NCI-H2196 (cell line): Measurements from ENCODE around the gene CDK2.
"Not testable (repeated sequence)": the region's sequence is repeated elsewhere in the genome, so short reads cannot be mapped to it uniquely, and the experiment has no call there.

Experiments
- DNase-seq: peaks from one replicate; lab custom pipeline; 2025; ENCODE audit not compliant: unreplicated experiment; lab: John Stamatoyannopoulos, UW

Gene CDK2

DNA sequence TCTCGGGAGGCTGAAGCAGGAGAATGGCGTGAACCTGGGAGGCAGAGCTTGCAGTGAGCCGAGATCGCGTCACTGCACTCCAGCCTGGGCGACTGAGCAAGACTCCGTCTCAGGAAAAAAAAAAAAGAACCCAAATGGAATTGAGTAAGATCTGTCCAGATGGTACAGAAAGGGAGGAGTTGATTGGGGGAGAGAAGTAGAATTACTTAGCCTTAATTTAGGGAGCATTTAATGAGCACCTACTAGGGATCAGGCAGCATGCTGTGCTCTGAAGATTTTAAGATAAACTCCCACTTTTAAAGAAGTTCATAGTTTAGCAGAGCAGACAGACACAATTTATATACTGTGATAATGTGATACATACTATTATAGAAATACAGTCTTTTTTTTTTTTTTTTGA is 11.8 kb downstream of the CDK2 start:
- DNase-seq, result no peak

DNA sequence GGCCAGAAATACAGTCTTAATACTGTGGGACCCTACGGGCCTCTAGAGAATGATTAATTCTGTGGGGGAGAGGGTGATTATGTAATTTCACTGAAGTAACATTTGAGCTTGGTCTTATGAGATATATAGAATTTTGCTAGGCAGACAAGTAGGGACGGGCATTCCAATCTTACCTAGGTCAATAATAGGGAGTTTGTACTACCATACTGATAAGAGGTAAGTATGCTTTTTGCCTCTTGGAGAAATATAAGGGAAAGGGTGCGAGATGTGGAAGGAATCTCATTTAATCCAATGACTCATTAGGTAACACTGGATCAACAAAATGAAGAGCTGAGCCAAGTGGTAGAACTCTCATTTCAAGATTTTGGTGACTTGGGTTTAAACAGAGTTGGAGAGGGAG is 12.4 kb downstream of the CDK2 start:
- no peak for DNase-seq

DNA sequence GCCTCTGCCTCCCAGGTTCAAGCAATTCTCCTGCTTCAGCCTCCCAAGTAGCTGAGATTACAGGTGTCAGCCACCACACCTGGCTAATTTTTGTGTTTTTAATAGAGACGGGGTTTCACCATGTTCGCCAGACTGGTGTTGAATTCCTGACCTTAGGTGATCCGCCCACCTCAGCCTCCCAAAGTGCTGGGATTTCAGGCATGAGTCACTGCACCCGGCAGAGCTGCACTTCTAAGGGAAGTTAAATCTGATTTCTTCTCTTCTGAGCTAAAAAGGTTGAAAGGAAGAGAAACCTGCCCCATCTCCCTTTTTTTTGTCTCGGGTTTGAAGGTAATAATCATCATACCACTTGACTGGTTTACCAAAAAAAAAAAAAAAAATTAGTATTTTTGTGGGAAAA is 15.3 kb downstream of the CDK2 start:
- not testable (repeated sequence) for DNase-seq

DNA sequence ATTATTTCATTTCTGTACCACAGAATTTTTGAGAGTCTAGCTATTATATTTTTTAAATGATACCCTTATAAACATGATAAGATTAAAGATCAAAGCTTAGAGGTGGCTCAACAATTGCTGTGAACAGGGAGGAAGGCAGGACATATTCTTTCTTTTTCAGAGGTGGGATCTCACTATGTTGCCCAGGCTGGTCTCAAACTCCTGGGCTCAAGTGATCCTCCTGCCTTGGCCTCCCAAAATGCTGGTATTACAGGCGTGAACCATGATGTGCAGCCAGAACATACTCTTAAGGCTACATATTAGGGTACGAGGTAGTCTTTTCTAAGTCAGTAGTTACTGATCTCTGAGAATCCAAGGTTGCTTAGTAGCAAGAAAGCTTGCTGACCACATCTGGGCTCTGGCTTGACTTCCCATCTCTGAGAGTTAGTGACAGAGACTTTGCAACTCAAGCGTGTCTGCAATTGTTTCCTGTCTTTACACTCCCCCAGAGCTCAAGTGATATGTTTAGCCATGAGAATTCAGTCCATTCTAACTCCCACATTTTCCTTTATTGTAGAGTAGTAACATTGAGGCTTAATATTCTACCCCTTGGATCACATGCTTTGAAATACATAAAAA is 15.8 kb downstream of the CDK2 start:
- DNase-seq, result no peak

DNA sequence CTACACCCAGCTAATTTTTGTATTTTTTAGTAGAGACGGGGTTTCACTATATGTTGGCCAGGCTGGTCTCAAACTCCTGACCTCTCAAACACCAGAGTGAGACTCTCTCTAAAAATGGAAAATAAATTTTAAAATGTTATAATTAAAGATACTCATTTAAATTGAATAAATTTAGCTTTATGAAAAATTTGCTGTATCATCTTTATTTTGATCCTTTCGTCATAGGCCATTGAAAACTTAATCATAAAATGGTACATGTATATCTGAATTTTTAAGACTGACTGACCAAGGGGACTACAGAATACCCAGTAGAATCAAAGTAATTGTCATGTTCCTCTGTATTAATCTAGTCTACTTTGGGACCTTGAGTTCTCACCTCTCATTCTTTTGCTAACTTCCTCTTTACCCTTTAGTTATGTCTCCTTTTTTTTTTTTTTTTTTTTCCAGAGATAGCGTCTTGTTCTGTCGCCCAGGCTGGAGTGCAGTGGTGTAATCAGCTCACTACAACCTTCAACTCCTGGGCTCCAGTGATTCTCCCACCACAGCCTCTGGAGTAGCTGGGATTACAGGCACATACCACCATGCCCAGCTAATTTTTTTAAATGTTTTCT is 16.7 kb downstream of the CDK2 start:
- DNase-seq, result no peak

DNA sequence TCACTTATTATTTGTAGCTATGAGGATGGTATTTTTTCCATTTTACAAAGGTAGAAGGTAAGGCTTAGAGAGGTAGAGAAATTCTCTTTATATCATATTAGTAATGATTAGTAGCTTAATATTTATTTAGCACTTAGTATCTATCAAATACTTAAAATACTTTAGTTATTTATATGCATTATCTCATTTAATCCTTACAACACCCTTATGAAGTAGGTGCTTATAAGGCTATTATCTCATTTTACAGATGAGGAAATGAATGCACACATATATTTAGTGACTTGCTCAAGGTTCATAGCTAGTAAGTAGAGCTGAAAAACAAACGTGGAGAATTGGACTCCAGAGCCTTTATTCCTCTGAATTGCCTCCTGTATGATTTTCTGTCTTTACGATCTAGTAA is 18.2 kb downstream of the CDK2 start:
- DNase-seq, result no peak

DNA sequence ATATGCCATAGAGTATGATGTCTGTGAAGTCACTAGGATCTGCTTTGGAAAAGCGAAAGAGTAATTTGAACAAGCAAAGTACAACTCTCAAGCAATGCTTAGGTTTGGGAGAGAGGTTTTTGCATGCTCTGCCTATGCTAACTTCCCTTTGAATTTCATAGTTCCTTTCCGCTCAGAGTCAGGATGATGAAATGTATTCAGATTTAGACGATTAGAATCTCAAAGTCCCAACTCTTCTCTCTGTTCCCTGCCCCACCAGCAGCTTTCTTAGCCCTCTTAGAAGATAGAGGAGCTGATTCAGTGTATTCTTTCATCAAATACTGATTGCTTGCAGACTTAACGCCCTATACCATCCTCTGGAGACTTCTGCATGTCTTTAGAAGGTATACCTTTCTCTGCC is 18.7 kb downstream of the CDK2 start:
- DNase-seq, result no peak

DNA sequence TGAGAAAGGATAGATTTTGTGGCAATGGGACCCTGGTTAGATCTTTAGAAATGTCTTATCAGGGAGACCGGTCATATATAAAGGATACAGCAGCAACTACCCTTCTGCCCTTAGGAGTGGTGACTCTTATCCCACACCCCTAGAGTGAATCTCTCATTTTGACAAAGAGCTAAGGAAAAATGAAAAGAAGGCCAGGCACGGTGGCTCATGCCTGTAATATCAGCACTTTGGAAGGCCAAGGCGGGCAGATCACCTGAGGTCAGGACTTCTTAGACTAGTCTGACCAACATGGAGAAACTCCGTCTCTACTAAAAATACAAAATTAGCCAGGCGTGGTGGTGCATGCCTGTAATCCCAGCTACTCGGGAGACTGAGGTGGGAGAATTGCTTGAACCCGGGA is 19.3 kb downstream of the CDK2 start:
- DNase-seq, result not testable (repeated sequence)

DNA sequence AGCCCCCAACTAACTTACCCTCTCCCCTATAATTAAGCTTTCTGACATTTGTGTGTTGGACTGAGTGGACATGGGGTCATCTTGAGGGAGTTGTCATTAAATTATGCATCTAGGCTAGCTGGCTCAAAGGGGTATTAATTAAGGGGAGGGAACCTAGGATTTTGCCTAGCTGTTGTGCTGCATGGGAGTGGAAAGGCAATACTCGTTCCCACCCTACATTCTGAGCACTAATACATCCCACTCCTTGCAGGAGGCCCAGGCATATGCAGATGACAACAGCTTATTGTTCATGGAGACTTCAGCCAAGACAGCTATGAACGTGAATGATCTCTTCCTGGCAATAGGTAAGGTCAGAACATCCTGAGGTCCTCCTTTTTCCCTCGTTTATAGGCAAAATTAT is 24.5 kb downstream of the CDK2 start:
- no peak for DNase-seq

DNA sequence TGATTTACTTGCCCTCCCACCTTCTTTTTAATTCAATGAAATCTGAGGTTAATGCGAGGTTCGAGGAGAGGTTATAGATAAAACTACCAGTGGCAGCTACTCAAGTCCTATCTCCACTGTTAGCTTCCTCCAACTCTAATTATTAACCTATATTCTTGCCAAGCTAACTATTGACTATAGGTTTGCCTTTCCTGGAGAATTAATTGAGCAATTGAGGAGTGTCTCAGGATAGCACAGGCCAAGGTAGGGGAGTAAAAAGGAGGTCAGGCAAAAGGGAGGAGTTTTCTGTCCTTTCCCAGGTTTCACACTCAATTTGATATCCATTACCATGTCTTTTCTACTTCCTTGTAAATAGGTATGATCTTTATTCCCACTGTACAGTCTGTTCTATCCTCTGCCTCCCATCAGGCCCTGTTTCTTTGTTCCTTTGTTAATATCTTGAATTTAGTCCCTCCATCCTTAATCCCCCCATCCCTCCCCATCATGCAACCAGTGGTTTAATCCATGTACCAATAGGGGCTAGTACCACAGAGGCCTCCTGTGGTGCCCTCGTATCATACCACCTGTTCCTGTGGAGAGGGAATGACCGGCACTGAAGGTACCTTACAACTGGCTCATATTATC is 26.7 kb downstream of the CDK2 start:
- no peak for DNase-seq

DNA sequence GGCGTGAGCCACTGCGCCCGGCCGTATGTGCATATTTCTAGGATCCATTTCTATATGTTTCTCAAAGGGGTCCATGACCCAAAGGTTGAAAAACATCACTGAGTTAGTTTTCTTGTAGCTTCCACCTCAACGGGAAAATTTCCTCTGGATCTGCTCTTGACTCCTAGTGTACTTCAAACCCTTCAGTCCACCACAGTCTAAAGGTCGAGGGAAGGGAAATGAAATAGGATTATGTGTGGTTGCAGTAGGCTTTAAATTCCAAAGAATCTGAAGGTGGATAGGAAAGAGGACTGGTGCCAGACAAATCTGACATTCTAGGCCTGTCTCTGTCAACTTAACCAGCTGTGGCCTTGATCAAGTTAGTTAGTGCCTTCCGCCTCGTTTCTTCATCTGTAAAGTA is 28.7 kb downstream of the CDK2 start:
- no peak for DNase-seq

DNA sequence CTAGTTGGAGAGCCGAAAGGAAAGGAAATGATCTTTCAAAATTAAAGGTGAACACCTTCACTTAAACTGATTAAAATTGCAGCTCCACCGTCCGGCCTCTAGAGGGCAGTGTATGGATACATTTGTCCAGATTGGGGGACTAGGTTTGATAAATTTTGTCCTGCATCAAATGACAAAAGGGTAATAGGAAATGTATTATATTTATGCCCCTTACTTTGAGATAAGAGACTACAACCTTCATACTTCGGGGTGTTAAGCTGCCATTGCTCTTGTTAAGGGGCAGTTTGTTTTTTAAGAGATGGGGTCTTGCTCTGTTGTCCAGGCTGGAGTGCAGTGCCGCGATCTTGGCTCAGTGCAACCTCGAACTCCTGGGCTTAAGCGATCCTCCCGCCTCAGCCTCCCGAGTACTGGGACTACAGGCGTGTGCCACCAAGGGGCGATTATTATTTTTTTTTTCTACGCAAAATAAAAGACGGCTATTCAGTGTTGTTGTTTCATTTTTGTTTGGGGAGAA is 29.6 kb downstream of the CDK2 start:
- DNase-seq, result peak; percentile 73

DNA sequence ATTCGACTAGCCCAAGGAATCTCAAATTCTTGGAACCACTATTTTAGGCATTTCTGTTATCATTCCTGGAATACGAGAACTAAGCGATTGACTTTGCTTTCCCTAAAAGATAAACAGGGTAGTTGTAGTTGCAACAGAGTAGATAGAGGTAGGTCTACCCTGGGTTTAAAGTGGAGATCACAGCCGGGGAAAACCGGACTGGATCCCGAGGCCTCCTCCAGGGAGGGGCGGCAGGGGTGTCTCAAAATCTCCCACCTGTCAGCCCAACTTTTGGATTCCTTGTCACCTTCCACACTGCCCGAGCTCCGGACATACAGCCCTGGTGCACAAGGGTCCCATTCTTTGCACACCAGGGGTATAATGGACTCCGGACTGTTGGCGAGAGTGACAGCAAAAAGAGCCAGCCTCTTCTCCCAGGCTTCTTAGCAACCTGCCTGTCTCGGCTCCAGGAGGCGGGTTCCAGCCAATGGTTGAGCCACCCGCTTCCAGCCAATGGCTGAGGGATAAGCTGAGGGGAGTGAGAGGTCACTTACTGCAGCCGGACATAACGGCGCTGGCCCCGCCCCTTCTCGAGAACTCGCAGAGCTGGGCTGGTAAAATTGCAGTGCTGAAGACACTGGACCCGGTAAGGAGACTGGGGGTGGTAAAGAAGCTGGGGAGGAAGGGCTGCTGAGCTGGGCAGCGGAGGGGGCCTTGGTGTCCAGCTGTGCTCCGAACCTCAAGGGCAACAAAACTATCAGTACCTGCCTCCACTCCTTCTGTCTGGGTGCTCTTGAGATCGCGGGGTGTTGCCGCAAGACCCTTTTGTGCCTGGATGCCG is 30.3 kb downstream of the CDK2 start, which contains the start of gene SUOX:
SUOX (plus strand) TSS at position 562 of the 820 bp plus-strand sequence. CDS start 4,946 bp downstream, outside the sequence.
- peak; percentile 93 for DNase-seq

DNA sequence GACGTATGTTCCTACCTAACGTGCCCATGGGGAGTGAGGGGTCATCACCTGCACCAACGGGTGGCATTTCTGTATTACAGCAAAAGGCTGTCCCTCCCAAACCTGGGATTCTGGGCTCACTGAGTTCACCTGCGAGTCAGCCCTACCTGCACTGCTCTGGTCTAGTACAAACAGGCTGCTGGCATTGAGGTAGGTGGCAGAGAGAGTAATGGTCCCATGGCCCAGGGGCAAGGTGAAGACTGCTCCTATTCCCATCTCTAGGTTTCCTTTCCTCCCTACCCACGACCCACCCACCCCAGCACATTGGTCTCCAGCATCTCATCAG is 30.9 kb downstream of the CDK2 start:
- DNase-seq, result no peak

DNA sequence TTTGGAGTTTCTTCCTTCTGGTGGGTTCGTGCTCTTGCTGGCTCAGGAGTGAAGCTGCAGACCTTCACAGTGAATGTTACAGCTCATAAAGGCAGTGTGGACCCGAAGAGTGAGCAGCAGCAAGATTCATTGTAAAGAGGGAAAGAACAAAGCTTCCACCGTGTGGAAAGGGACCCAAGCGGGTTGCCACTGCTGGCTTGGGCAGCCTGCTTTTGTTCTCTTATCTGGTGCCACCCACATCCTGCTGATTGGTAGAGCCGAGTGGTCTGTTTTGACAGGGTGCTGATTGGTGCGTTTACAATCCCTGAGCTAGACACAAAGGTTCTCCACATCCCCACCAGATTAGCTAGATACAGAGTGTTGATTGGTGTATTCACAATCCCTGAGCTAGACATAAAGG is 32.9 kb downstream of the CDK2 start:
- not testable (repeated sequence) for DNase-seq

DNA sequence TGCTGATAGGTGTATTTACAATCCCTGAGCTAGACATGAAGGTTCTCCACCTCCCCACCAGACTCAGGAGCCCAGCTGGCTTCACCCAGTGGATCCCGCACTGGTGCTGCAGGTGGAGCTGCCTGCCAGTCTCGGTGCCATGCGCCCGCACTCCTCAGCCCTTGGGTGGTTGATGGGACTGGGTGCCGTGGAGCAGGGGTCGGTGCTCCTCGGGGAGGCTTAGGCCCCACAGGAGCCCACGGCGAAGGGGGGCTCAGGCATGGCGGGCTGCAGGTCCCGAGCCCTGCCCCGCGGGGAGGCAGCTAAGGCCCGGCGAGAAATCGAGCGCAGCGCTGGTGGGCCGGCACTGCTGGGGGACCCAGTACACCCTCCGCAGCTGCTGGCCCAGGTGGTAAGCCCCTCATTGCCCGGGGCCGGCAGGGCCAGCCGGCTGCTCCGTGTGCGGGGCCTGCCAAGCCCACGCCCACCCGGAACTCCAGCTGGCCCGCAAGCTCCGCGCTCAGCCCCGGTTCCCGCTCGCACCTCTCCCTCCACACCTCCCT is 33.4 kb downstream of the CDK2 start:
- DNase-seq, result not testable (repeated sequence)

DNA sequence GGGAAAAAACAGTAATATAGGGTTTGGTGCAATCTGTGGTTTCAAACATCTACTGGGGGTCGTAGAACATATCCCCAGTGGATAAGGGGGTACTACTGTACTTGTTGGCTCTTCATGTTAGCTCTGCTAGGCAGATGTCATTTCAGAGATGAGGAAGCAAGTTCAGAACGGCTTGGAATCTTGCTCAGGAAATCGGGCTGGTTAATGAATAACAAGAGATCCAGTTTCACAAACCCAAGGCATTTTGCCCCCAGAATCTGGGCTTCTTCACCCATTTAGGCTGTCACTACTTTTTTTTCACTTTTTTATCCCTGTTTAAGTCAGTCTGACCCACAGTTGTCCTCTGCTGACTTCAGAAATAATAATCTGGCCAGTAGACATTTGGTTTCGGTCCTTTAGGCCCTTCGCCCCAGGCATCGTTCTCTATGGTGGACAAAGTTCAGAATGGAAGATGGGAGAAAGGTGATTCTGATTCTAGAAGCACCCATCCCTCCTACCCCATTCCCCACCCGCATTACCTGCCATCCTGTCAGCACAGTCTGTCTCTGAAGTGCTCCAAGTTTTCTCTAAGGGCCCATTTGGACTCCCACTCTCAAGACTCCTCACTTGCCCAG is 35.0 kb downstream of the CDK2 start:
- DNase-seq, result no peak

DNA sequence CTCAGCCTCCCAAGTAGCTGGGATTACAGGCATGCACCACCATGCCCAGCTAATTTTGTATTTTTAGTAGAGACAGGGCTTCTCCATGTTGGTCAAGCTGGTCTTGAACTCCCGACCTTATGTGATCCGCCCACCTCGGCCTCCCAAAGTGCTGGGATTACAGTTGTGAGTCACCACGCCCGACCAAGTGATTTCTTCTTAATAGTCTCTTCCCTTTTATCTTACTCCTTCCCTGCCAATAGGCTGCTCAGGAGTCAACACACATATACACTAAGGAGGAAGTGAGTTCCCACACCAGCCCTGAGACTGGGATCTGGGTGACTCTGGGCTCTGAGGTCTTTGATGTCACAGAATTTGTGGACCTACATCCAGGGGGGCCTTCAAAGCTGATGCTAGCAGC is 36.7 kb downstream of the CDK2 start:
- DNase-seq, result not testable (repeated sequence)

DNA sequence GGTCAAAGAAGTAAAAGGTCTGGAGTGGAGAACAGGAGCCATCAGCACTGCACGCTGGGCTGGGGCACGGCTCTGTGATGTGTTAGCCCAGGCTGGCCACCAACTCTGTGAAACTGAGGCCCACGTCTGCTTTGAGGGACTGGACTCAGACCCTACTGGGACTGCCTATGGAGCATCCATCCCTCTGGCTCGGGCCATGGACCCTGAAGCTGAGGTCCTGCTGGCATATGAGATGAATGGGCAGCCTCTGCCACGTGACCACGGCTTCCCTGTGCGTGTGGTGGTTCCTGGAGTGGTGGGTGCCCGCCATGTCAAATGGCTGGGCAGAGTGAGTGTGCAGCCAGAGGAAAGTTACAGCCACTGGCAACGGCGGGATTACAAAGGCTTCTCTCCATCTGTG is 37.6 kb downstream of the CDK2 start:
- no peak for DNase-seq

DNA sequence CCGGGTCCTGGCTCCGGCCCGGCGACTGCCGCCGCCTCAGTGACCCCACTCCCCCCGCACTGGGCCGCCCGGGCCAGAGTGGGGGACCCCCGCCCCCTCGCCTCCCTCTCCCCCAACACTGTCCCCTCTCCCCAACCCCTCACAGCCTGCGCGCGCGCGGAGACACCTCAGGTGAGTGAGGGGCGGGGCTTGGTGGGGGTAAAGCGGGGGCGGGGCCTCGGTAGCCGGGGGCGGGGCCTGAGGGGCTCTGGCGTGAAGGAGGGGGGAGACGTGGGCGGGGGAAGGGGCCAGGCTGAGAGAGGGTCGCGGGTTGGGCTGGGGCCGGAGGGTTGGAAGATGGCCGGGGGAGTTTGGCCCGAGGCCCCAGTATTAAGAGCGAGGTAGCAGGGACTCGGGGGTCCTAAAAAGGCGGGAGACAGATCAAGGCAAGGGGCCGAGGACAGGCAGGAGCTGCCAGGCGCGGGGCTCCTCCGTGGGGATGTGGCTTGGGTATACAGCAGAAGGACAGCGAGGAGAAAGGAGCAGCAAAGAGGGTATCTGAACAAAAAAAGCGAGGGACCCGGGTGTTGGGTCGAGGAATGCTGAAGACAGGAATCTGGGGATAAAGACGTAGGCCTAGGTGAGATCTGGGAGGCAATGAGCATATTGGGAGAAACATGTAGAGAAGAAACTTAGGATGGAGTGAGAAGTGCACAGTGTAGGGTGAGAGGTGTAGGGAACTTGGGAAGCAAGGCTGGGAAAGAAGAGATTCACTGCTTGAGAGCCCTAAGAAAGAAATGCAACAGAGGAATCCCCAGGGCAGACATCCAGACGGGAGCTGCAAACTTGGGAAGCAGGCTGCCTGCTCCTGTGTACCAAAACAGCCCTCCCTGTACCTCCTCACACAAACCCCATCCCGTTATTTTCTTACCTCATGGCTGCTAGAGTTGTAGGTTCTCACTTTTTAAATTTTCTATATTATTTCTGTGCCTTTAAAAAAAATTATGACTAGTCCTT is 41.2 kb downstream of the CDK2 start:
- peak; percentile 65 for DNase-seq
